ENCODE results near the gene BICDL2. TPM values are rescaled to one million over a fixed set of nuclear protein-coding genes. Genes with fewer than 3 reads are reported as not detected.

Gene BICDL2
- total and polyA plus RNA-seq, 2 of the 8 experiments (the other 6 are each of a cell fraction or from before 2014, with no cell fraction given) = 7.3 to 15.9 TPM

- Histone ChIP-seq H3K79me1 (ENCODE audit: low read depth, low read length) (peaks cover 5% of the 10 kb centered on the region; the same call in 1 of the 2 replicates), H2BK12ac (ENCODE audit: low read depth, low read length) (peak overlapping the region; percentile 97), H2AK5ac (ENCODE audit: low read depth, low read length) (peak overlapping the region; percentile 54), H3K4me3 (ENCODE audit: extremely low read depth in 1 of 4, insufficient read depth in 2 of 4, low read depth in 3 of 4, low read length in 4 of 4) (peak overlapping the region in 2 of 4 experiments; percentile 52; a peak in 3 of 8 replicates), H3K4ac (replicated peaks; ENCODE audit: insufficient read length, low read depth, low read length) (peak overlapping the region; percentile 99), H3K18ac (ENCODE audit: extremely low read depth, low read length) (peak overlapping the region; percentile 93), H4K8ac (ENCODE audit: extremely low read depth, insufficient read depth, low read length) (no peak overlapping the region), H2BK120ac (replicated peaks; ENCODE audit: low read depth, low read length) (peak overlapping the region; percentile 98), H4K5ac (ENCODE audit: insufficient read length, low read depth, low read length) (peak overlapping the region; percentile 24), H3K23me2 (ENCODE audit: low read depth, low read length) (peaks cover 24% of the 10 kb centered on the region), H2AFZ (ENCODE audit: low read length) (no peak overlapping the region), H3K4me2 (ENCODE audit: insufficient read depth in 1 of 2, low read depth in 2 of 2, low read length in 2 of 2) (peak overlapping the region; percentile 84 to 88; a peak in 3 of 4 replicates), H3K9me3 (ENCODE audit: insufficient read depth in 2 of 2, low read depth in 1 of 2, low read length in 1 of 2) (no peaks in the 10 kb centered on the region), H2BK20ac (ENCODE audit: low read length) (peak overlapping the region; percentile 88), H4K91ac (replicated peaks; ENCODE audit: insufficient read length, low read length) (peak overlapping the region; percentile 99), H3K14ac (ENCODE audit: insufficient read length) (no peak overlapping the region), H3K4me1 (replicated peaks in 1 of 4; ENCODE audit: control insufficient read depth in 3 of 4, insufficient read depth in 4 of 4, low read length in 3 of 4) (peaks cover 20 to 77% (median 64%) of the 10 kb centered on the region in 4 experiments), H3K23ac (ENCODE audit: insufficient read length) (no peak overlapping the region), H2BK5ac (ENCODE audit: low read depth, low read length) (peak overlapping the region; percentile 97), H3K56ac (replicated peaks; ENCODE audit: insufficient read length, low read depth, low read length) (no peak overlapping the region), H3K27ac (ENCODE audit: low read depth, low read length) (0 out of 2 replicates have a peak overlapping the region, but pooled peaks have one; percentile 4), H3K36me3 (ENCODE audit: control insufficient read depth in 2 of 4, insufficient read depth in 4 of 4, low read length in 3 of 4) (peaks cover 0 to 16% (median 6%) of the 10 kb centered on the region in 4 experiments; a peak in 5 of 8 replicates), H3K79me2 (ENCODE audit: control insufficient read depth in 1 of 2, insufficient read depth in 2 of 2, low read length in 2 of 2) (peaks cover 0 to 14% of the 10 kb centered on the region in 2 experiments; a peak in 1 of 4 replicates), H2BK15ac (ENCODE audit: low read length) (peak overlapping the region; percentile 98; the same call in 1 of the 2 replicates), H4K20me1 (replicated peaks in 1 of 2; ENCODE audit: control insufficient read depth in 1 of 2, insufficient read depth in 2 of 2, low read length in 2 of 2) (peaks cover 8 to 19% of the 10 kb centered on the region in 2 experiments), H3K9ac (replicated peaks in 1 of 4; ENCODE audit: extremely low read depth in 1 of 4, low read depth in 3 of 4, low read length in 3 of 4) (no peak overlapping the region), H3K27me3 (replicated peaks in 1 of 4; ENCODE audit: control insufficient read depth in 3 of 4, extremely low read depth in 1 of 4, insufficient read depth in 3 of 4, low read length in 3 of 4) (no peaks in the 10 kb centered on the region; a peak in 1 of 7 replicates)
- POLR2A ChIA-PET (ENCODE audit: partially characterized antibody) = interaction anchor here (0.9 to 35.7 kb wide), 14 partner anchors 10 to 479 kb away, joined by 3 to 1808 read pairs (median 14); partner anchors contain the start of genes BICDL2, CEMP1, CLDN6 and CLDN9
- CTCF ChIA-PET (ENCODE audit: partially characterized antibody) = interaction anchor here (0.7 to 17.3 kb wide), 7 partner anchors 9 to 70 kb away, joined by 3 to 639 read pairs (median 4); partner anchors contain the start of genes BICDL2, CLDN6, HCFC1R1 and THOC6
- WGBS, 2 experiments (ENCODE audit: extremely low coverage in 1 of 2, insufficient coverage in 1 of 2, insufficient read length in 1 of 2, insufficient replicate concordance in 2 of 2, low coverage in 1 of 2, low lambda C conversion rate in 2 of 2, missing lambda C conversion rate in 1 of 2) = 89% methylated on average over 8 of the region's 8 CpGs; no CpG with 5 or more reads in 1 of the 2 experiments
- FAIRE-seq (no peak), DNase-seq (ENCODE audit: low read depth in 1 of 2, low spot score in 2 of 2) (no peak)
- TF ChIP-seq SIN3A (conservative IDR thresholded peaks at IDR 0.05 in 1 of 2, IDR thresholded peaks at IDR 0.05 in 1 of 2; ENCODE audit: low read depth in 1 of 2, low read length in 2 of 2) = no peak
- no peak for TF ChIP-seq BRCA1 (IDR thresholded peaks at IDR 0.05; ENCODE audit: low read depth, low read length)
- TF ChIP-seq SUZ12 (IDR thresholded peaks at IDR 0.05; ENCODE audit: low read length) = no peak
- TF ChIP-seq JUN (IDR thresholded peaks at IDR 0.05; ENCODE audit: low read depth, low read length) = no peak
- no peak for TF ChIP-seq KDM5A (IDR thresholded peaks at IDR 0.05; ENCODE audit: low read length)
- TF ChIP-seq, protein P1, sequence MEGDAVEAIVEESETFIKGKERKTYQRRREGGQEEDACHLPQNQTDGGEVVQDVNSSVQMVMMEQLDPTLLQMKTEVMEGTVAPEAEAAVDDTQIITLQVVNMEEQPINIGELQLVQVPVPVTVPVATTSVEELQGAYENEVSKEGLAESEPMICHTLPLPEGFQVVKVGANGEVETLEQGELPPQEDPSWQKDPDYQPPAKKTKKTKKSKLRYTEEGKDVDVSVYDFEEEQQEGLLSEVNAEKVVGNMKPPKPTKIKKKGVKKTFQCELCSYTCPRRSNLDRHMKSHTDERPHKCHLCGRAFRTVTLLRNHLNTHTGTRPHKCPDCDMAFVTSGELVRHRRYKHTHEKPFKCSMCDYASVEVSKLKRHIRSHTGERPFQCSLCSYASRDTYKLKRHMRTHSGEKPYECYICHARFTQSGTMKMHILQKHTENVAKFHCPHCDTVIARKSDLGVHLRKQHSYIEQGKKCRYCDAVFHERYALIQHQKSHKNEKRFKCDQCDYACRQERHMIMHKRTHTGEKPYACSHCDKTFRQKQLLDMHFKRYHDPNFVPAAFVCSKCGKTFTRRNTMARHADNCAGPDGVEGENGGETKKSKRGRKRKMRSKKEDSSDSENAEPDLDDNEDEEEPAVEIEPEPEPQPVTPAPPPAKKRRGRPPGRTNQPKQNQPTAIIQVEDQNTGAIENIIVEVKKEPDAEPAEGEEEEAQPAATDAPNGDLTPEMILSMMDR (IDR thresholded peaks at IDR 0.05; ENCODE audit: control extremely low read depth in 1 of 3, insufficient read depth in 1 of 3, low read depth in 1 of 3, low read length in 3 of 3) = no peak
- no peak for TF ChIP-seq CBX5 (IDR thresholded peaks at IDR 0.05; ENCODE audit: low read depth, low read length)
- no peak for TF ChIP-seq ASH2L (IDR thresholded peaks at IDR 0.05; ENCODE audit: low read length)
- no peak for TF ChIP-seq HDAC2 (IDR thresholded peaks at IDR 0.05; ENCODE audit: borderline replicate concordance in 1 of 2, low read depth in 2 of 2, low read length in 2 of 2)
- no peak for TF ChIP-seq CEBPB (IDR thresholded peaks at IDR 0.05; ENCODE audit: low read depth, low read length)
Observed at GRCh38 chr16:3010510-3010909, 26.2 kb downstream of the BICDL2 start.

All from H1 (cell line).